Measurements from ENCODE around the gene SVIP. TPM values are rescaled to one million over a fixed set of nuclear protein-coding genes. Genes with fewer than 3 reads are reported as not detected.

The SVIP gene
- total RNA-seq, 1 experiment from 2014 or later, result 21.0 TPM

- Histone ChIP-seq H3K4me1 (no peaks in the 10 kb centered on the region), H3K27me3 (no peaks in the 10 kb centered on the region), H3K27ac (no peak overlapping the region), H3K4me3 (no peak overlapping the region), H3K9me3 (replicated peaks) (no peaks in the 10 kb centered on the region; the same call in 1 of the 2 replicates), H3K36me3 (no peaks in the 10 kb centered on the region)
- peak in 1 of 2 experiments; percentile 48 for DNase-seq
Measured at GRCh38 chr11:22778642-22779041, 51.0 kb downstream of the SVIP start.

GRCh38 chr11:22775248-22775647, 54.4 kb downstream of the SVIP start:
- DNase-seq, result no peak
- H3K4me3 ChIP-seq, result no peak overlapping the region
- no peaks in the 10 kb centered on the region for H3K4me1 ChIP-seq
- no peak overlapping the region for H3K27ac ChIP-seq
- H3K36me3 ChIP-seq, result no peaks in the 10 kb centered on the region
- no peaks in the 10 kb centered on the region for H3K27me3 ChIP-seq
- no peaks in the 10 kb centered on the region for H3K9me3 ChIP-seq (replicated peaks)

- Histone ChIP-seq H3K36me3 (no peaks in the 10 kb centered on the region), H3K4me3 (no peak overlapping the region), H3K4me1 (no peaks in the 10 kb centered on the region), H3K9me3 (replicated peaks) (no peaks in the 10 kb centered on the region), H3K27me3 (no peaks in the 10 kb centered on the region), H3K27ac (no peak overlapping the region)
- DNase-seq, result no peak
Measured at GRCh38 chr11:22774716-22775115, 54.9 kb downstream of the SVIP start.

- DNase-seq, result no peak
- Histone ChIP-seq H3K27me3 (no peaks in the 10 kb centered on the region), H3K36me3 (no peaks in the 10 kb centered on the region), H3K9me3 (replicated peaks) (no peaks in the 10 kb centered on the region), H3K4me3 (no peak overlapping the region), H3K27ac (no peak overlapping the region), H3K4me1 (no peaks in the 10 kb centered on the region)
Measured at GRCh38 chr11:22769081-22769480, 60.5 kb downstream of the SVIP start.

Other genes starting within 250 kb of the SVIP start
- 8.7 and 9.8 TPM in 2 replicates for gene FANCF, start 204.0 kb downstream of the SVIP start, total RNA-seq (2014; rRNA removed; shearing (Covaris generic))
- 3.7 and 4.4 TPM in 2 replicates for gene GAS2, start 163.2 kb downstream of the SVIP start, total RNA-seq (2014; rRNA removed; shearing (Covaris generic))
- not detected in 2 replicates for gene CCDC179, start 30.7 kb upstream of the SVIP start, total RNA-seq (2014; rRNA removed; shearing (Covaris generic))